Mucosa of descending colon (tissue), 3 donors: ENCODE data around the gene CYP26A1. TPM values are rescaled to one million over a fixed set of nuclear protein-coding genes. Genes with fewer than 3 reads are reported as not detected.
A peak's percentile ranks its signal among the peaks of the same experiment; 100 is the strongest.

ENCODE experiments used
- ATAC-seq: fragments of 200-7000 bp; cut with Tn5 transposase; one replicate; pipeline ENCODE4 v1.9.1; 2020; ENCODE audit warnings: mild to moderate bottlenecking, moderate library complexity
- DNase-seq, 3 donors: peaks; one replicate each; pipeline ENCODE4 v3.0.0-alpha.2; 2020
- H3K36me3 ChIP-seq: fragments of 200-600 bp; one replicate; pipeline ENCODE4 v1.8.0; 2021; ENCODE audit warnings: low read depth, mild to moderate bottlenecking
- H3K4me1 ChIP-seq: fragments of 200-600 bp; one replicate; pipeline ENCODE4 v1.8.0; 2021; ENCODE audit warnings: low read depth, mild to moderate bottlenecking
- H3K4me3 ChIP-seq: fragments of 200-600 bp; one replicate; pipeline ENCODE4 v1.8.0; 2021; ENCODE audit warnings: mild to moderate bottlenecking
- H3K9me3 ChIP-seq: fragments of 200-600 bp; one replicate; pipeline ENCODE4 v1.8.0; 2021; ENCODE audit warnings: mild to moderate bottlenecking
- CTCF ChIP-seq: fragments of 200-600 bp; IDR thresholded peaks from one replicate; pipeline ENCODE4 v1.8.0; 2022; ENCODE audit warnings: antibody characterized with exemption, mild to moderate bottlenecking
- intact Hi-C, 2 donors: fragments of 100-400 bp; cut with DNase I in 1 of 2; cut with micrococcal nuclease in 1 of 2; formaldehyde crosslinking; loops; one replicate each; pipeline versions ENCODE4 v1.11.0 to v1.11.1; 2022; cut with DNase I, micrococcal nuclease
- total RNA-seq, 3 donors: library from RNA; stranded (reverse); fragmentation: NEBNext Ultra II Directional in 2 of 3; extraction: Animal tissue kit (Norgen Biotek cat#: 25700) in 2 of 3; gene quantifications; one replicate each; pipeline versions ENCODE4 v1.2.1 to v1.2.4, GENCODE V29; 2021 to 2023
- donor health status: DM: no; HTN: no; CAD: no; lungs with moderate emphysema.
- donor health status: DM: no; HTN: no; CAD: no.
- donor health status: DM: no; HTN: yes; CAD: no.

Gene CYP26A1
- total RNA-seq, 3 donors from 2014 or later = not detected

GRCh38 chr10:93110472-93111146, 36.9 kb downstream of the CYP26A1 start:
- Histone ChIP-seq H3K36me3 (no peaks in the 10 kb centered on the region), H3K4me3 (no peak overlapping the region), H3K4me1 (no peaks in the 10 kb centered on the region), H3K9me3 (no peaks in the 10 kb centered on the region)
- no peak for ATAC-seq
- TF ChIP-seq CTCF = no peak
- DNase-seq = no peak
- intact Hi-C loops = no loop called here

- DNase-seq (peak in 1 of 3 donors; percentile 14), ATAC-seq (peak; percentile 44)
- intact Hi-C loops = no loop called here
Measured at GRCh38 chr10:93113042-93113441, 39.3 kb downstream of the CYP26A1 start.

GRCh38 chr10:93115661-93116383, 42.1 kb downstream of the CYP26A1 start:
- intact Hi-C loops = no loop called here
- Histone ChIP-seq H3K36me3 (no peaks in the 10 kb centered on the region), H3K4me1 (no peaks in the 10 kb centered on the region), H3K4me3 (no peak overlapping the region), H3K9me3 (no peaks in the 10 kb centered on the region)
- TF ChIP-seq CTCF = peak; percentile 41
- ATAC-seq (peak; percentile 91), DNase-seq (peak in 2 of 3 donors; percentile 76 to 93)

More at GRCh38 chr10:93113042-93113441, 39.3 kb downstream of the CYP26A1 start:
- Histone ChIP-seq H3K36me3 (no peaks in the 10 kb centered on the region), H3K9me3 (no peaks in the 10 kb centered on the region), H3K4me1 (no peaks in the 10 kb centered on the region), H3K4me3 (no peak overlapping the region)
- TF ChIP-seq CTCF = no peak

GRCh38 chr10:93121311-93121710, 47.6 kb downstream of the CYP26A1 start:
- DNase-seq = no peak
- intact Hi-C loops = loop anchor here in 1 of 2 donors (5.0 kb wide), 1 partner anchor 166 kb away; no protein-coding TSS in a partner anchor
- no peaks in the 10 kb centered on the region for H3K36me3 ChIP-seq
- peaks cover 12% of the 10 kb centered on the region for H3K4me1 ChIP-seq
- H3K4me3 ChIP-seq = no peak overlapping the region
- no peak for ATAC-seq
- H3K9me3 ChIP-seq = peaks cover under 1% of the 10 kb centered on the region
- no peak for TF ChIP-seq CTCF

GRCh38 chr10:93123766-93124165, 50.1 kb downstream of the CYP26A1 start:
- no peak overlapping the region for H3K4me3 ChIP-seq
- no peak for DNase-seq
- intact Hi-C loops = loop anchor here in 1 of 2 donors (5.0 kb wide), 1 partner anchor 164 kb away; no protein-coding TSS in a partner anchor
- H3K36me3 ChIP-seq = no peaks in the 10 kb centered on the region
- peaks cover 12% of the 10 kb centered on the region for H3K4me1 ChIP-seq
- peaks cover 8% of the 10 kb centered on the region for H3K9me3 ChIP-seq
- ATAC-seq = no peak
- no peak for TF ChIP-seq CTCF
